ENCODE results near the gene SORCS2.

GRCh38 chr4:7201420-7202305, 9.3 kb downstream of the SORCS2 start:
- TF ChIP-seq CTCF (IDR thresholded peaks at IDR 0.05) (no peak), EZH2 (IDR thresholded peaks at IDR 0.05; ENCODE audit: borderline replicate concordance, insufficient read depth, low read depth, low read length, poor library complexity, severe bottlenecking) (no peak)
